Keratinocyte (primary cell): ENCODE results near the gene KLF7. TPM values are rescaled to one million over a fixed set of nuclear protein-coding genes. Genes with fewer than 3 reads are reported as not detected.

Experiments
- DNase-seq: peaks from one replicate; pipeline ENCODE4 v3.0.0-alpha.2; 2011; ENCODE audit warnings: low read depth, missing footprints, low spot score
- FAIRE-seq: peaks from 2 replicates; lab custom pipeline; 2011; peaks lifted over from hg19 to GRCh38; lab: Jason Lieb, UNC
- H2AFZ ChIP-seq: 2 replicates; pipeline ENCODE4 v1.6.0; 2012; ENCODE audit warnings: low read length, control low read depth, inconsistent platforms; ENCODE audit not compliant: control insufficient read depth
- H3K27ac ChIP-seq: 2 replicates; pipeline ENCODE4 v1.5.1; 2011; ENCODE audit warnings: low read length; ENCODE audit not compliant: control insufficient read depth, insufficient read depth
- H3K27me3 ChIP-seq: 3 replicates; pipeline ENCODE4 v1.6.0; 2011; ENCODE audit warnings: low read length; ENCODE audit not compliant: control insufficient read depth, insufficient read depth; ENCODE audit errors: extremely low read depth
- H3K36me3 ChIP-seq, 2 experiments: 2 replicates in 1 of 2; 3 replicates in 1 of 2; pipeline ENCODE4 v1.5.1; 2011; ENCODE audit warnings: low read length in 2 of 2, mild to moderate bottlenecking in 1 of 2; ENCODE audit not compliant: control insufficient read depth in 2 of 2, insufficient read depth in 2 of 2; ENCODE audit errors: extremely low read depth in 1 of 2
- H3K4me1 ChIP-seq: 3 replicates; pipeline ENCODE4 v1.5.1; 2011; ENCODE audit warnings: low read length; ENCODE audit not compliant: control insufficient read depth, insufficient read depth; ENCODE audit errors: extremely low read depth
- H3K4me2 ChIP-seq: 3 replicates; pipeline ENCODE4 v1.6.0; 2011; ENCODE audit warnings: low read depth, low read length; ENCODE audit not compliant: control insufficient read depth, insufficient read depth; ENCODE audit errors: extremely low read depth
- H3K4me3 ChIP-seq, 3 experiments: fragments of 200-600 bp in 1 of 3; sonication (generic) in 1 of 3; 2 replicates in 2 of 3; 3 replicates in 1 of 3; pipeline ENCODE4 v1.5.1; 2011 to 2016; ENCODE audit warnings: low read length in 3 of 3, mild to moderate bottlenecking in 3 of 3, control low read depth in 2 of 3, inconsistent platforms in 1 of 3, low read depth in 1 of 3, mixed read lengths in 1 of 3, mixed run types in 1 of 3, moderate library complexity in 1 of 3; ENCODE audit not compliant: control insufficient read depth in 2 of 3, insufficient read depth in 2 of 3; ENCODE audit errors: extremely low read depth in 1 of 3
- H3K79me2 ChIP-seq: 2 replicates; pipeline ENCODE4 v1.6.0; 2012; ENCODE audit warnings: low read length; ENCODE audit not compliant: control insufficient read depth, insufficient read depth
- H3K9ac ChIP-seq: 3 replicates; pipeline ENCODE4 v1.6.0; 2011; ENCODE audit warnings: low read length; ENCODE audit not compliant: control insufficient read depth, insufficient read depth; ENCODE audit errors: extremely low read depth
- H3K9me1 ChIP-seq: 3 replicates; pipeline ENCODE4 v1.6.0; 2011; ENCODE audit warnings: low read length; ENCODE audit not compliant: control insufficient read depth, insufficient read depth; ENCODE audit errors: extremely low read depth
- H3K9me3 ChIP-seq: 2 replicates; pipeline ENCODE4 v1.5.1; 2012; ENCODE audit warnings: low read depth, low read length; ENCODE audit not compliant: control insufficient read depth
- H4K20me1 ChIP-seq: 3 replicates; pipeline ENCODE4 v1.6.0; 2011; ENCODE audit warnings: low read length; ENCODE audit not compliant: control insufficient read depth, insufficient read depth; ENCODE audit errors: extremely low read depth
- EZH2 ChIP-seq: IDR thresholded peaks from one replicate; pipeline ENCODE4 v1.6.1; 2012; ENCODE audit warnings: inconsistent platforms, mild to moderate bottlenecking, low read length, moderate library complexity
- dilution Hi-C: fragments of 300-500 bp; cut with MboI; formaldehyde crosslinking; loops from one replicate; pipeline ENCODE4 v1.7.0; 2020; ENCODE audit warnings: low sequenced_read_pairs; ENCODE audit not compliant: extremely low pct_ligation_motif_present
- polyA plus RNA-seq, 5 experiments: library from polyadenylated mRNA; depleted of rRNA in 3 of 5; stranded (reverse) in 3 of 5; stranded (forward) in 1 of 5; unstranded in 1 of 5; fragments of >200 nt; gene quantifications; 1 replicate in 1 of 5; 2 replicates in 3 of 5; 3 replicates in 1 of 5; pipeline versions ENCODE4 v1.2.1 to v1.2.3, GENCODE V29; 2011 to 2012; ENCODE audit warnings: missing spikeins in 2 of 5, low read depth in 1 of 5, low replicate concordance in 1 of 5
- TF ChIP-seq, protein P1 (sequence below), 3 experiments: IDR thresholded peaks in 1 of 3; conservative IDR thresholded peaks in 1 of 3; optimal IDR thresholded peaks in 1 of 3; 2 replicates in 2 of 3; 3 replicates in 1 of 3; pipeline versions ENCODE3 to v1.5.1; 2011; ENCODE audit warnings: low read length in 3 of 3, mild to moderate bottlenecking in 3 of 3, moderate library complexity in 2 of 3, control low read depth in 1 of 3, inconsistent platforms in 1 of 3; ENCODE audit not compliant: insufficient read depth in 2 of 3; ENCODE audit errors: extremely low read depth in 1 of 3

Gene KLF7
- polyA plus RNA-seq, 1 donor (not counting 4 experiments of a cell fraction or from before 2014, with no cell fraction given): 44.7 TPM

DNA sequence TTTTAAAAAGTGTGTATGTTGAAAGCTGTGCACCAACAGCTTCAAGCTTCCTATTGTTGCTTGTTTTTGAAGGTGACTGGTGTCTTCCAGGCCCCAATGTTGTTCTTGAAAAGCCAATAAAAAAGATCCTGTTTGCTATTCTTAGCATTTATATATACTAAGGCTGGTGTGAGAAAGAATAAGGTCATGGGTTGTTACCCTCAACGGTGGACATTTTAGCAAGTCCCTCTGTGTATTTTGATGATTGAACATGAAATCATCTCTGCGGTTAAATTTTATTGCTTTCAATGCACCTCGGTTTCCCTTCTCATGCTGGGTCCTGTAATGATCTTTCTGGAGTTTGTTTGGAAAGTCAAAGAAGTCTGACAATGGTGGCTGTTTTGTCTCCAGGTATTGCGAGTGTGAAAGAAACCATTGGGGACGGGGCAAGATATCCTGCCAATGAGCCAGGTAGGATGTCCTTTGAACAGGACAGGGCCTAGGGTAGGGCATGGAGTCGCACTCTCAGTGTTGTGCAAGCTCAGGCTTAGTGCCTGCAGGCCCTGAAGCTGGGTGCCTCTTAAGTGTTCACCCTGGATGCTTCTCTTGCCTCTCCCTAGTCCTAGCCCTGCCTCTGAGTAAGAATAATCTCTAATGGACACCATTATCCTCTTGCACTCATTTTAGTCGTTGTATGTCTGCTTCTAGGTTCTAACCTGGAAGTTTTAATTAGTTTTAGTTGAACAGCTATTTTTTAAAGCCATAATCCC, 16.0 kb upstream of the KLF7 start:
- no peaks in the 10 kb centered on the region for H3K4me1 ChIP-seq
- no peak overlapping the region for H2AFZ ChIP-seq
- H3K9ac ChIP-seq: no peak overlapping the region
- no peaks in the 10 kb centered on the region for H3K27me3 ChIP-seq
- H4K20me1 ChIP-seq: no peaks in the 10 kb centered on the region
- no peak for DNase-seq
- no peak overlapping the region for H3K4me2 ChIP-seq
- no peak overlapping the region for H3K27ac ChIP-seq
- no peaks in the 10 kb centered on the region for H3K9me3 ChIP-seq
- H3K9me1 ChIP-seq: no peaks in the 10 kb centered on the region
- dilution Hi-C loops: no loop called here
- TF ChIP-seq, protein P1, sequence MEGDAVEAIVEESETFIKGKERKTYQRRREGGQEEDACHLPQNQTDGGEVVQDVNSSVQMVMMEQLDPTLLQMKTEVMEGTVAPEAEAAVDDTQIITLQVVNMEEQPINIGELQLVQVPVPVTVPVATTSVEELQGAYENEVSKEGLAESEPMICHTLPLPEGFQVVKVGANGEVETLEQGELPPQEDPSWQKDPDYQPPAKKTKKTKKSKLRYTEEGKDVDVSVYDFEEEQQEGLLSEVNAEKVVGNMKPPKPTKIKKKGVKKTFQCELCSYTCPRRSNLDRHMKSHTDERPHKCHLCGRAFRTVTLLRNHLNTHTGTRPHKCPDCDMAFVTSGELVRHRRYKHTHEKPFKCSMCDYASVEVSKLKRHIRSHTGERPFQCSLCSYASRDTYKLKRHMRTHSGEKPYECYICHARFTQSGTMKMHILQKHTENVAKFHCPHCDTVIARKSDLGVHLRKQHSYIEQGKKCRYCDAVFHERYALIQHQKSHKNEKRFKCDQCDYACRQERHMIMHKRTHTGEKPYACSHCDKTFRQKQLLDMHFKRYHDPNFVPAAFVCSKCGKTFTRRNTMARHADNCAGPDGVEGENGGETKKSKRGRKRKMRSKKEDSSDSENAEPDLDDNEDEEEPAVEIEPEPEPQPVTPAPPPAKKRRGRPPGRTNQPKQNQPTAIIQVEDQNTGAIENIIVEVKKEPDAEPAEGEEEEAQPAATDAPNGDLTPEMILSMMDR (optimal IDR thresholded peaks at IDR 0.05 in 1 of 3, IDR thresholded peaks at IDR 0.05 in 1 of 3, conservative IDR thresholded peaks at IDR 0.05 in 1 of 3; ENCODE audit: extremely low read depth in 1 of 3, insufficient read depth in 2 of 3, low read length in 3 of 3): no peak
- no peak for TF ChIP-seq EZH2
- no peaks in the 10 kb centered on the region for H3K79me2 ChIP-seq
- no peaks in the 10 kb centered on the region for H3K36me3 ChIP-seq
- FAIRE-seq: peak; percentile 36
- no peak overlapping the region for H3K4me3 ChIP-seq

DNA sequence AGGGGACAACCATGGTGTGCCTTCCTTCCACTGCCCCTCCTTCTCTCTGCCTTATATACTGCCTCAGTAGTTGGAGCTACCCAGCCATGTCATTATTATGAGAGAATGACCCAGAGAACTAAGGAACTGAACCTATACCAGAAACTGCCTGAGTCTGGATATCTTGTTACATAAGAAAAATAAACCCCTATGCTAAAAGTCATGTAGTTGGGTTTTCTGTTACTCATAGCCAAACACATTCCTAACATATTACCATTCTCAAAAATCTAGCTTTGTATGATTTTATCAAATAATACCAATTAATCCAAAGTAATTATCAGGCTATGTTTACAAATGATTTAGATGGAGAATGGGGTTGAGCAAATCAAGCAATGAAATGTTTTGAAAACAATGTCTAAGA, 15.0 kb upstream of the KLF7 start:
- dilution Hi-C loops: no loop called here
- no peaks in the 10 kb centered on the region for H3K79me2 ChIP-seq
- no peak overlapping the region for H3K9ac ChIP-seq
- H3K27ac ChIP-seq: no peak overlapping the region
- no peaks in the 10 kb centered on the region for H3K9me1 ChIP-seq
- H3K36me3 ChIP-seq: no peaks in the 10 kb centered on the region
- no peak overlapping the region for H3K4me3 ChIP-seq
- no peaks in the 10 kb centered on the region for H3K27me3 ChIP-seq
- H2AFZ ChIP-seq: no peak overlapping the region
- no peaks in the 10 kb centered on the region for H4K20me1 ChIP-seq
- DNase-seq (no peak), FAIRE-seq (no peak)
- H3K4me2 ChIP-seq: no peak overlapping the region
- H3K4me1 ChIP-seq: no peaks in the 10 kb centered on the region
- H3K9me3 ChIP-seq: no peaks in the 10 kb centered on the region
- no peak for TF ChIP-seq EZH2
- TF ChIP-seq, protein P1 (optimal IDR thresholded peaks at IDR 0.05 in 1 of 3, IDR thresholded peaks at IDR 0.05 in 1 of 3, conservative IDR thresholded peaks at IDR 0.05 in 1 of 3; ENCODE audit: extremely low read depth in 1 of 3, insufficient read depth in 2 of 3, low read length in 3 of 3): no peak
